HL-60 (cell line): ENCODE data around the gene SV2C.

ENCODE experiments used
- DNase-seq, 2 experiments: peaks; one replicate each; pipeline ENCODE4 v3.0.0-alpha.2; 2010 to 2020; ENCODE audit warnings: low read depth in 1 of 2, low spot score in 1 of 2
- H3K27ac ChIP-seq: fragments of 250-450 bp; sonication (Bioruptor Pico); replicated peaks from 2 replicates; pipeline ENCODE4 v1.5.1; 2020; ENCODE audit warnings: mild to moderate bottlenecking, moderate library complexity
- H3K27me3 ChIP-seq: fragments of 250-450 bp; sonication (Bioruptor Pico); 2 replicates; pipeline ENCODE4 v1.5.1; 2021; ENCODE audit warnings: mild to moderate bottlenecking, moderate library complexity; ENCODE audit not compliant: insufficient read depth, poor library complexity, severe bottlenecking
- H3K4me3 ChIP-seq: replicated peaks from 2 replicates; pipeline ENCODE4 v1.5.1; 2011; ENCODE audit warnings: mild to moderate bottlenecking, control low read depth, low read length; ENCODE audit not compliant: insufficient read depth
- GABPA ChIP-seq: IDR thresholded peaks from 2 replicates; pipeline ENCODE4 v1.6.1; 2012; ENCODE audit warnings: low read depth
- POLR2AphosphoS5 ChIP-seq: IDR thresholded peaks from 2 replicates; pipeline ENCODE4 v1.6.1; 2012; ENCODE audit warnings: low read depth
- SPI1 ChIP-seq: IDR thresholded peaks from 2 replicates; pipeline ENCODE4 v1.6.1; 2012; ENCODE audit warnings: low read depth, mild to moderate bottlenecking, borderline replicate concordance
- TF ChIP-seq, protein P1 (sequence below): IDR thresholded peaks from 2 replicates; pipeline ENCODE4 v1.6.1; 2012; ENCODE audit warnings: low read depth; ENCODE audit not compliant: insufficient replicate concordance
- TF ChIP-seq, protein P2 (sequence below): IDR thresholded peaks from one replicate; pipeline ENCODE4 v1.5.1; 2011; ENCODE audit warnings: low read length, control low read depth, inconsistent platforms; ENCODE audit not compliant: insufficient read depth

Gene SV2C

DNA sequence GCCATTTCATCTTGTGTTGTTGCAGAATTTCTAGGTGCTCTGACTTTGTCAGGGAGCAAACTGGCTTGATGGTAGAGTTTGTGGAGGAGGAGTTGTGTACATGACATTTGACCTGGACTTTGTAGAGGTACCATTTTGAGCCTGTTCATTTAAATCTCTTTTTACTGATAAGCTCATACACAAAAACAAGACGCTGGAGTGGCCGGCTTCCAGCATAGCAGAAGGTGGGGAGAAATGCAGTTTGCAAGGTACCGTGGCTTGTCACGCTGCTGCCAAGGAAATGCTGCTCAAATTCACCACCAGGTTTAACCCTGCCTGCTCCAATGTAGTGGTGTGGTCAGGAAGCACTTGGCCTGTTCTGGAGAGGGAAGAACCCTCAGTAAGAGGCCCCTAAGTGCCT, 301.0 kb downstream of the SV2C start:
- DNase-seq = no peak
- Histone ChIP-seq H3K4me3 (no peak overlapping the region), H3K27me3 (no peaks in the 10 kb centered on the region), H3K27ac (no peak overlapping the region)
- TF ChIP-seq SPI1 (no peak), GABPA (no peak), POLR2AphosphoS5 (no peak)
- TF ChIP-seq, protein P1, sequence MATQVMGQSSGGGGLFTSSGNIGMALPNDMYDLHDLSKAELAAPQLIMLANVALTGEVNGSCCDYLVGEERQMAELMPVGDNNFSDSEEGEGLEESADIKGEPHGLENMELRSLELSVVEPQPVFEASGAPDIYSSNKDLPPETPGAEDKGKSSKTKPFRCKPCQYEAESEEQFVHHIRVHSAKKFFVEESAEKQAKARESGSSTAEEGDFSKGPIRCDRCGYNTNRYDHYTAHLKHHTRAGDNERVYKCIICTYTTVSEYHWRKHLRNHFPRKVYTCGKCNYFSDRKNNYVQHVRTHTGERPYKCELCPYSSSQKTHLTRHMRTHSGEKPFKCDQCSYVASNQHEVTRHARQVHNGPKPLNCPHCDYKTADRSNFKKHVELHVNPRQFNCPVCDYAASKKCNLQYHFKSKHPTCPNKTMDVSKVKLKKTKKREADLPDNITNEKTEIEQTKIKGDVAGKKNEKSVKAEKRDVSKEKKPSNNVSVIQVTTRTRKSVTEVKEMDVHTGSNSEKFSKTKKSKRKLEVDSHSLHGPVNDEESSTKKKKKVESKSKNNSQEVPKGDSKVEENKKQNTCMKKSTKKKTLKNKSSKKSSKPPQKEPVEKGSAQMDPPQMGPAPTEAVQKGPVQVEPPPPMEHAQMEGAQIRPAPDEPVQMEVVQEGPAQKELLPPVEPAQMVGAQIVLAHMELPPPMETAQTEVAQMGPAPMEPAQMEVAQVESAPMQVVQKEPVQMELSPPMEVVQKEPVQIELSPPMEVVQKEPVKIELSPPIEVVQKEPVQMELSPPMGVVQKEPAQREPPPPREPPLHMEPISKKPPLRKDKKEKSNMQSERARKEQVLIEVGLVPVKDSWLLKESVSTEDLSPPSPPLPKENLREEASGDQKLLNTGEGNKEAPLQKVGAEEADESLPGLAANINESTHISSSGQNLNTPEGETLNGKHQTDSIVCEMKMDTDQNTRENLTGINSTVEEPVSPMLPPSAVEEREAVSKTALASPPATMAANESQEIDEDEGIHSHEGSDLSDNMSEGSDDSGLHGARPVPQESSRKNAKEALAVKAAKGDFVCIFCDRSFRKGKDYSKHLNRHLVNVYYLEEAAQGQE = no peak
- TF ChIP-seq, protein P2, sequence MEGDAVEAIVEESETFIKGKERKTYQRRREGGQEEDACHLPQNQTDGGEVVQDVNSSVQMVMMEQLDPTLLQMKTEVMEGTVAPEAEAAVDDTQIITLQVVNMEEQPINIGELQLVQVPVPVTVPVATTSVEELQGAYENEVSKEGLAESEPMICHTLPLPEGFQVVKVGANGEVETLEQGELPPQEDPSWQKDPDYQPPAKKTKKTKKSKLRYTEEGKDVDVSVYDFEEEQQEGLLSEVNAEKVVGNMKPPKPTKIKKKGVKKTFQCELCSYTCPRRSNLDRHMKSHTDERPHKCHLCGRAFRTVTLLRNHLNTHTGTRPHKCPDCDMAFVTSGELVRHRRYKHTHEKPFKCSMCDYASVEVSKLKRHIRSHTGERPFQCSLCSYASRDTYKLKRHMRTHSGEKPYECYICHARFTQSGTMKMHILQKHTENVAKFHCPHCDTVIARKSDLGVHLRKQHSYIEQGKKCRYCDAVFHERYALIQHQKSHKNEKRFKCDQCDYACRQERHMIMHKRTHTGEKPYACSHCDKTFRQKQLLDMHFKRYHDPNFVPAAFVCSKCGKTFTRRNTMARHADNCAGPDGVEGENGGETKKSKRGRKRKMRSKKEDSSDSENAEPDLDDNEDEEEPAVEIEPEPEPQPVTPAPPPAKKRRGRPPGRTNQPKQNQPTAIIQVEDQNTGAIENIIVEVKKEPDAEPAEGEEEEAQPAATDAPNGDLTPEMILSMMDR = no peak

DNA sequence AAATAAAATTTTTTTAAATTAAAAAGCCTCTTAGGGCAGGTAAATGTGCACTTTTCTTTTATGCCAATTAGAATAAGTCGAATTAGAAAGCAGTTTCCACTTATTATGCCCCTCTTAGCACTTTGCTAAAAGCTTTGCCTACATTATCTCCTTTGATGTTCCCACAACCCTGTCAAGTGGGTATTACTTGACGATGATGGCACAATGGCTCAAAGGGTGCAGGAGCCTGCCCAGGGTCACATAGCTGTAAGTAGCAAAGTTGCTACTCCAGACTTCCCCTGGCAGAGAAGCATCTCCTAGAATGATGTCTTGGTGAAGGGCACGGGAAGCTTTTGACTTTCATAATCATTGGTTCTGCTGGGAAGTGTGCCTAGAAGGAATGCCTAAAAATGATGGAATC, 301.5 kb downstream of the SV2C start:
- Histone ChIP-seq H3K4me3 (no peak overlapping the region), H3K27me3 (no peaks in the 10 kb centered on the region), H3K27ac (no peak overlapping the region)
- no peak for TF ChIP-seq SPI1
- TF ChIP-seq, protein P2 = no peak
- no peak for TF ChIP-seq POLR2AphosphoS5
- TF ChIP-seq, protein P1 = no peak
- no peak for DNase-seq

DNA sequence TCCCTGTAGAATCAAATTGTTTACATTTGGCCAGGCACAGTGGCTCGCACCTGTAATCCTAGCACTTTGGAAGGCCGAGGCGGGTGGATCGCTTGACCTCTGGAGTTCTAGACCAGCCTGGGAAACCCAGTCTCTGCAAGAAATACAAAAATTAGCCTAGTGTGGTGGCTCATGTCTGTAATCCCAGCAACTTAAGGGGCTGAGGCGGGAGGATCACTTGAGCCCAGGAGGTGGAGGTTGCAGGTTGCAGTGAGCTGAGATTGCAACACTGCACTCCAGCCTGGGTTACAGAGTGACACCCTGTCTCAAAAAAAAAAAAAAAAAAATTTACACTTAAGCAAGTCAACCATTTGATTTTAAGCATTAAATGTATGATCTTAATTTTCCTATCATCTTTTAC, 302.4 kb downstream of the SV2C start:
- no peaks in the 10 kb centered on the region for H3K27me3 ChIP-seq
- no peak for DNase-seq
- no peak overlapping the region for H3K4me3 ChIP-seq
- no peak for TF ChIP-seq SPI1
- no peak for TF ChIP-seq POLR2AphosphoS5
- TF ChIP-seq, protein P1 = no peak
- TF ChIP-seq, protein P2 = no peak
- no peak for TF ChIP-seq GABPA
- no peak overlapping the region for H3K27ac ChIP-seq
